Measurements from ENCODE around the gene SLC5A5. TPM values are rescaled to one million over a fixed set of nuclear protein-coding genes. Genes with fewer than 3 reads are reported as not detected.

Gene SLC5A5
- total RNA-seq, 1 experiment from 2014 or later: 1.8 TPM

GRCh38 chr19:17920527-17920926 is 48.8 kb downstream of the SLC5A5 start:
- no peak overlapping the region for H2BK5ac ChIP-seq (ENCODE audit: insufficient read length, low read length)
- no peak overlapping the region for H3K23ac ChIP-seq (ENCODE audit: insufficient read length, low read depth, low read length)
- H3K9ac ChIP-seq (ENCODE audit: extremely low read depth, insufficient read length, low read length): no peak overlapping the region
- H3K56ac ChIP-seq (ENCODE audit: insufficient read length, low read depth, low read length): no peak overlapping the region
- peaks cover 28 to 29% of the 10 kb centered on the region in 2 experiments for H3K9me3 Mint-ChIP-seq
- H3K27me3 Mint-ChIP-seq (ENCODE audit: low read depth): peaks cover 5% of the 10 kb centered on the region
- H2AK5ac ChIP-seq (ENCODE audit: insufficient read length, low read length): no peak overlapping the region
- H3K27me3 ChIP-seq (ENCODE audit: insufficient read depth, low read length): no peaks in the 10 kb centered on the region
- no peak overlapping the region for H3K18ac ChIP-seq (ENCODE audit: insufficient read length, low read depth, low read length)
- no peak overlapping the region for H2BK120ac ChIP-seq (ENCODE audit: low read depth, low read length, poor library complexity, severe bottlenecking)
- H3K14ac ChIP-seq (ENCODE audit: insufficient read depth, low read length): no peak overlapping the region
- H3K4me2 ChIP-seq (ENCODE audit: insufficient read depth, insufficient read length, low read length): no peak overlapping the region
- no peaks in the 10 kb centered on the region for H3K4me1 ChIP-seq (ENCODE audit: insufficient read depth, low read length)
- H3K79me1 ChIP-seq (ENCODE audit: insufficient read depth, low read depth, low read length, poor library complexity, severe bottlenecking): no peaks in the 10 kb centered on the region
- no peaks in the 10 kb centered on the region for H3K79me2 ChIP-seq (ENCODE audit: insufficient read depth, low read length)
- H3K4ac ChIP-seq (ENCODE audit: low read depth, low read length): no peak overlapping the region
- no peak for TF ChIP-seq CTCF (conservative IDR thresholded peaks at IDR 0.05)
- no peaks in the 10 kb centered on the region for H3K9me3 ChIP-seq (ENCODE audit: control insufficient read depth, low read depth, low read length)
- H2BK12ac ChIP-seq (ENCODE audit: insufficient read length, low read depth, low read length): no peak overlapping the region
- H3K4me1 Mint-ChIP-seq: peaks cover 2 to 4% of the 10 kb centered on the region in 2 experiments; a peak in 1 of 4 replicates
- no peak overlapping the region for H3K27ac ChIP-seq (ENCODE audit: insufficient read length, low read depth, low read length)
- H4K8ac ChIP-seq (replicated peaks; ENCODE audit: insufficient read length, low read depth, low read length): no peak overlapping the region
- H3K4me3 Mint-ChIP-seq: no peak overlapping the region
- DNase-seq: no peak
- peaks cover 3 to 6% (median 3%) of the 10 kb centered on the region in 3 experiments; a peak in 4 of 7 replicates for H3K36me3 Mint-ChIP-seq (ENCODE audit: insufficient read depth in 1 of 3, low read depth in 3 of 3)
- no peak overlapping the region for H2AFZ ChIP-seq (ENCODE audit: low read length)
- no peak overlapping the region for H4K91ac ChIP-seq (ENCODE audit: insufficient read length, low read depth, low read length)
- no peaks in the 10 kb centered on the region for H4K20me1 ChIP-seq (ENCODE audit: control insufficient read depth, insufficient read depth, insufficient read length)
- no peak overlapping the region for H3T11ph ChIP-seq (ENCODE audit: low read length)
- H2BK15ac ChIP-seq (ENCODE audit: low read depth, low read length): no peak overlapping the region
- H3K27ac Mint-ChIP-seq: no peak overlapping the region
- H3K23me2 ChIP-seq (ENCODE audit: insufficient read length, low read depth, low read length, poor library complexity, severe bottlenecking): no peaks in the 10 kb centered on the region
- H2BK20ac ChIP-seq (ENCODE audit: low read depth, low read length, poor library complexity, severe bottlenecking): no peak overlapping the region
- no peak overlapping the region for H4K5ac ChIP-seq (ENCODE audit: insufficient read length, low read depth, low read length)

Measured in H9 (cell line).